HUES48 (cell line): ENCODE data around the gene OPCML.

ENCODE experiments used
- H3K27ac ChIP-seq: one replicate; pipeline ENCODE4 v1.7.0; 2013; ENCODE audit warnings: low read depth, low read length, inconsistent platforms
- H3K27me3 ChIP-seq: 2 replicates; pipeline ENCODE4 v1.6.1; 2013; ENCODE audit warnings: mild to moderate bottlenecking, low read length; ENCODE audit not compliant: control insufficient read depth, insufficient read depth
- H3K36me3 ChIP-seq: 2 replicates; pipeline ENCODE4 v1.6.1; 2013; ENCODE audit warnings: low read length; ENCODE audit not compliant: control insufficient read depth, insufficient read depth
- H3K4me1 ChIP-seq: 2 replicates; pipeline ENCODE4 v1.6.1; 2013; ENCODE audit warnings: mild to moderate bottlenecking, low read length; ENCODE audit not compliant: control insufficient read depth, insufficient read depth
- H3K4me3 ChIP-seq: 2 replicates; pipeline ENCODE4 v1.5.1; 2013; ENCODE audit warnings: mild to moderate bottlenecking, low read depth, low read length
- H3K9ac ChIP-seq: 2 replicates; pipeline ENCODE4 v1.6.1; 2013; ENCODE audit warnings: mild to moderate bottlenecking, low read depth, low read length, moderate library complexity
- H3K9me3 ChIP-seq: 2 replicates; pipeline ENCODE4 v1.6.1; 2013; ENCODE audit warnings: low read length; ENCODE audit not compliant: control insufficient read depth, insufficient read depth

The OPCML gene

GRCh38 chr11:133477251-133477625, 55.1 kb downstream of the OPCML start:
- Histone ChIP-seq H3K9ac (no peak overlapping the region), H3K4me1 (peaks cover 8% of the 10 kb centered on the region), H3K27ac (no peak overlapping the region), H3K9me3 (no peaks in the 10 kb centered on the region), H3K27me3 (no peaks in the 10 kb centered on the region), H3K36me3 (no peaks in the 10 kb centered on the region), H3K4me3 (no peak overlapping the region)

- Histone ChIP-seq H3K9ac (no peak overlapping the region), H3K4me1 (peaks cover 8% of the 10 kb centered on the region), H3K27me3 (no peaks in the 10 kb centered on the region), H3K9me3 (no peaks in the 10 kb centered on the region), H3K36me3 (no peaks in the 10 kb centered on the region), H3K27ac (no peak overlapping the region), H3K4me3 (no peak overlapping the region)
Measured at GRCh38 chr11:133476570-133477250, 55.6 kb downstream of the OPCML start.

- Histone ChIP-seq H3K9me3 (no peaks in the 10 kb centered on the region), H3K4me1 (peaks cover 8% of the 10 kb centered on the region)
Measured at GRCh38 chr11:133474461-133474860, 57.8 kb downstream of the OPCML start.

GRCh38 chr11:133467686-133468085, 64.6 kb downstream of the OPCML start:
- H3K9ac ChIP-seq: no peak overlapping the region
- no peak overlapping the region for H3K4me3 ChIP-seq
- no peak overlapping the region for H3K27ac ChIP-seq
- no peaks in the 10 kb centered on the region for H3K36me3 ChIP-seq
- no peaks in the 10 kb centered on the region for H3K27me3 ChIP-seq
- H3K4me1 ChIP-seq: no peaks in the 10 kb centered on the region
- no peaks in the 10 kb centered on the region for H3K9me3 ChIP-seq

More at GRCh38 chr11:133474461-133474860, 57.8 kb downstream of the OPCML start:
- Histone ChIP-seq H3K27ac (no peak overlapping the region), H3K9ac (no peak overlapping the region), H3K27me3 (no peaks in the 10 kb centered on the region), H3K4me3 (no peak overlapping the region), H3K36me3 (no peaks in the 10 kb centered on the region)

GRCh38 chr11:133443206-133443747, 89.0 kb downstream of the OPCML start:
- Histone ChIP-seq H3K4me1 (peaks cover 30% of the 10 kb centered on the region), H3K9ac (no peak overlapping the region), H3K36me3 (no peaks in the 10 kb centered on the region), H3K27ac (peak overlapping the region; percentile 43), H3K27me3 (no peaks in the 10 kb centered on the region), H3K4me3 (no peak overlapping the region), H3K9me3 (no peaks in the 10 kb centered on the region)

- Histone ChIP-seq H3K27me3 (no peaks in the 10 kb centered on the region), H3K27ac (peak overlapping the region; percentile 85), H3K9ac (peak overlapping the region; percentile 18; the same call in 1 of the 2 replicates), H3K36me3 (no peaks in the 10 kb centered on the region), H3K4me3 (peak overlapping the region; percentile 14; the same call in 1 of the 2 replicates), H3K4me1 (peaks cover 30% of the 10 kb centered on the region), H3K9me3 (no peaks in the 10 kb centered on the region)
Measured at GRCh38 chr11:133441964-133442660, 90.2 kb downstream of the OPCML start.

- no peak overlapping the region for H3K4me3 ChIP-seq
- H3K9ac ChIP-seq: no peak overlapping the region
- peaks cover 15% of the 10 kb centered on the region for H3K4me1 ChIP-seq
- no peak overlapping the region for H3K27ac ChIP-seq
- no peaks in the 10 kb centered on the region for H3K36me3 ChIP-seq
- no peaks in the 10 kb centered on the region for H3K9me3 ChIP-seq
- no peaks in the 10 kb centered on the region for H3K27me3 ChIP-seq
Measured at GRCh38 chr11:133425992-133426391, 106.3 kb downstream of the OPCML start.

- Histone ChIP-seq H3K9me3 (no peaks in the 10 kb centered on the region), H3K36me3 (no peaks in the 10 kb centered on the region), H3K27me3 (no peaks in the 10 kb centered on the region), H3K9ac (no peak overlapping the region; the same call in 1 of the 2 replicates), H3K4me3 (no peak overlapping the region), H3K27ac (no peak overlapping the region), H3K4me1 (peaks cover 15% of the 10 kb centered on the region)
Measured at GRCh38 chr11:133425245-133425644, 107.1 kb downstream of the OPCML start.

- H3K4me1 ChIP-seq: peaks cover 6% of the 10 kb centered on the region; the same call in 1 of the 2 replicates
- H3K27me3 ChIP-seq: no peaks in the 10 kb centered on the region
- H3K36me3 ChIP-seq: no peaks in the 10 kb centered on the region
- H3K27ac ChIP-seq: no peak overlapping the region
- H3K9me3 ChIP-seq: no peaks in the 10 kb centered on the region; the same call in 1 of the 2 replicates
- no peak overlapping the region for H3K4me3 ChIP-seq
- no peak overlapping the region for H3K9ac ChIP-seq
Measured at GRCh38 chr11:133418218-133418617, 114.1 kb downstream of the OPCML start.

- H3K4me1 ChIP-seq: peaks cover 6% of the 10 kb centered on the region; the same call in 1 of the 2 replicates
- H3K9me3 ChIP-seq: no peaks in the 10 kb centered on the region; the same call in 1 of the 2 replicates
- no peaks in the 10 kb centered on the region for H3K27me3 ChIP-seq
- H3K36me3 ChIP-seq: no peaks in the 10 kb centered on the region
- no peak overlapping the region for H3K4me3 ChIP-seq
- no peak overlapping the region for H3K27ac ChIP-seq
- H3K9ac ChIP-seq: no peak overlapping the region
Measured at GRCh38 chr11:133414506-133414905, 117.8 kb downstream of the OPCML start.

GRCh38 chr11:133413703-133414102, 118.6 kb downstream of the OPCML start:
- Histone ChIP-seq H3K9me3 (no peaks in the 10 kb centered on the region), H3K4me3 (no peak overlapping the region), H3K27me3 (no peaks in the 10 kb centered on the region), H3K9ac (no peak overlapping the region), H3K4me1 (peaks cover 6% of the 10 kb centered on the region; the same call in 1 of the 2 replicates), H3K36me3 (no peaks in the 10 kb centered on the region), H3K27ac (no peak overlapping the region)
